HEK293 (cell line): ENCODE results near the gene SLC29A1.

Experiments
- CTCF ChIA-PET: fragments of 350-600 bp; formaldehyde crosslinking; extraction: SDS; loops from one replicate; lab custom pipeline; 2021; ENCODE audit warnings: antibody characterized with exemption; lab: Yijun Ruan, JAX
- POLR2A ChIA-PET: fragments of 300-600 bp; formaldehyde crosslinking; extraction: SDS; loops from one replicate; lab custom pipeline; 2020; ENCODE audit warnings: antibody characterized with exemption, inconsistent platforms; lab: Yijun Ruan, JAX
- H3K27ac ChIP-seq: fragments of 200-500 bp; sonication (Bioruptor generic); 2 replicates; pipeline ENCODE4 v1.5.1; 2014; ENCODE audit warnings: low read depth, low read length, control low read depth, inconsistent platforms; ENCODE audit errors: extremely low read depth
- H3K36me3 ChIP-seq, 2 experiments: fragments of 200-500 bp in 1 of 2; sonication (Bioruptor generic) in 1 of 2; 1 replicate in 1 of 2; 2 replicates in 1 of 2; pipeline ENCODE4 v1.5.1; 2014 to 2017; ENCODE audit warnings: inconsistent platforms in 2 of 2, low read length in 2 of 2; ENCODE audit not compliant: control insufficient read depth in 2 of 2, insufficient read depth in 1 of 2
- H3K4me1 ChIP-seq: fragments of 200-500 bp; sonication (Bioruptor generic); 2 replicates; pipeline ENCODE4 v1.5.1; 2014; ENCODE audit warnings: mild to moderate bottlenecking, low read length, inconsistent platforms; ENCODE audit not compliant: control insufficient read depth, insufficient read depth
- H3K4me3 ChIP-seq: 2 replicates; pipeline ENCODE4 v1.5.1; 2011; ENCODE audit warnings: low read depth, mild to moderate bottlenecking, control low read depth, low read length, moderate library complexity
- H3K9me3 ChIP-seq: fragments of 200-500 bp; sonication (Bioruptor generic); 2 replicates; pipeline ENCODE4 v1.5.1; 2014; ENCODE audit warnings: low read depth, low read length, inconsistent platforms; ENCODE audit not compliant: control insufficient read depth, insufficient read depth
- GLIS1 ChIP-seq: fragments of 450-650 bp; formaldehyde crosslinking; IDR thresholded peaks from 2 replicates; pipeline ENCODE4 v1.5.1; 2016; ENCODE audit warnings: missing biosample characterization, missing genetic modification characterization
- HOXD13 ChIP-seq: sonication (generic); formaldehyde crosslinking; IDR thresholded peaks from 2 replicates; pipeline ENCODE4 v1.8.0; 2022; ENCODE audit warnings: missing genetic modification reagents, borderline replicate concordance
- TCF7L2 ChIP-seq: IDR thresholded peaks from 2 replicates; pipeline ENCODE4 v1.6.1; 2011; ENCODE audit warnings: low read depth, mild to moderate bottlenecking, inconsistent platforms, low read length, moderate library complexity, borderline replicate concordance
- ZFHX2 ChIP-seq: fragments of 450-650 bp; formaldehyde crosslinking; conservative IDR thresholded peaks from 2 replicates; pipeline ENCODE4 v1.5.1; 2016; ENCODE audit warnings: missing biosample characterization, missing genetic modification characterization
- ZFP69B ChIP-seq: fragments of 450-650 bp; formaldehyde crosslinking; IDR thresholded peaks from 2 replicates; pipeline ENCODE4 v1.5.1; 2016; ENCODE audit warnings: missing biosample characterization, missing genetic modification characterization
- ZIC2 ChIP-seq: fragments of 450-650 bp; formaldehyde crosslinking; IDR thresholded peaks from 2 replicates; pipeline ENCODE4 v1.5.1; 2016; ENCODE audit warnings: missing biosample characterization, missing genetic modification characterization
- ZNF174 ChIP-seq: fragments of 450-650 bp; formaldehyde crosslinking; IDR thresholded peaks from 2 replicates; pipeline ENCODE4 v1.5.0; 2017; ENCODE audit warnings: missing biosample characterization, mild to moderate bottlenecking, missing genetic modification characterization
- ZNF2 ChIP-seq: fragments of 450-650 bp; formaldehyde crosslinking; IDR thresholded peaks from 2 replicates; pipeline ENCODE4 v1.5.1; 2016; ENCODE audit warnings: missing biosample characterization, missing genetic modification characterization
- ZNF248 ChIP-seq: fragments of 450-650 bp; formaldehyde crosslinking; IDR thresholded peaks from 2 replicates; pipeline ENCODE4 v1.5.1; 2017; ENCODE audit warnings: missing biosample characterization, missing genetic modification characterization
- ZNF350 ChIP-seq: fragments of 450-650 bp; formaldehyde crosslinking; IDR thresholded peaks from 2 replicates; pipeline ENCODE4 v1.5.0; 2017; ENCODE audit warnings: missing biosample characterization, mild to moderate bottlenecking, missing genetic modification characterization
- ZNF677 ChIP-seq: fragments of 450-650 bp; IDR thresholded peaks from 2 replicates; pipeline ENCODE4 v1.5.0; 2018; ENCODE audit warnings: missing biosample characterization, mild to moderate bottlenecking, missing genetic modification characterization, moderate library complexity
- ZNF692 ChIP-seq: fragments of 450-650 bp; formaldehyde crosslinking; IDR thresholded peaks from 2 replicates; pipeline ENCODE4 v1.5.1; 2016; ENCODE audit warnings: missing biosample characterization, missing genetic modification characterization
- ZNF768 ChIP-seq: fragments of 450-650 bp; formaldehyde crosslinking; IDR thresholded peaks from 2 replicates; pipeline ENCODE4 v1.5.1; 2018; ENCODE audit warnings: missing biosample characterization, mild to moderate bottlenecking, missing genetic modification characterization
- TF ChIP-seq, protein P1 (sequence below): fragments of 450-650 bp; formaldehyde crosslinking; IDR thresholded peaks from 2 replicates; pipeline ENCODE4 v1.5.1; 2016; ENCODE audit warnings: missing biosample characterization, missing genetic modification characterization
- TF ChIP-seq, protein P2 (sequence below): fragments of 450-650 bp; formaldehyde crosslinking; conservative IDR thresholded peaks from 2 replicates; pipeline ENCODE4 v1.5.1; 2016; ENCODE audit warnings: low read depth, missing biosample characterization, missing genetic modification characterization

The SLC29A1 gene

GRCh38 chr6:44276667-44277640 is 53.6 kb downstream of the SLC29A1 start:
- CTCF ChIA-PET = interaction anchor here (1.4 to 4.7 kb wide), 2 partner anchors 8 to 104 kb away, joined by 3 to 32 read pairs; partner anchors contain the start of gene TMEM151B
- H3K27ac ChIP-seq = no peak overlapping the region
- H3K4me1 ChIP-seq = no peaks in the 10 kb centered on the region
- POLR2A ChIA-PET = interaction anchor here (0.6 kb wide), 1 partner anchor 1330 kb away, joined by 4 read pairs; no protein-coding TSS in a partner anchor
- no peaks in the 10 kb centered on the region for H3K9me3 ChIP-seq
- no peak overlapping the region for H3K4me3 ChIP-seq
- TF ChIP-seq ZNF2 (no peak), ZFP69B (tag by site-specific recombination) (peak; percentile 83), ZNF350 (tag by site-specific recombination) (no peak), ZNF768 (tag by site-specific recombination) (no peak), ZNF677 (tag by site-specific recombination) (no peak), ZNF692 (tag by site-specific recombination) (peak; percentile 83), TCF7L2 (no peak), ZFHX2 (tag by site-specific recombination) (0 out of 2 replicates have a peak, but pooled peaks have one; percentile 10), ZNF248 (tag by site-specific recombination) (no peak), ZNF174 (no peak)
- TF ChIP-seq, protein P1, sequence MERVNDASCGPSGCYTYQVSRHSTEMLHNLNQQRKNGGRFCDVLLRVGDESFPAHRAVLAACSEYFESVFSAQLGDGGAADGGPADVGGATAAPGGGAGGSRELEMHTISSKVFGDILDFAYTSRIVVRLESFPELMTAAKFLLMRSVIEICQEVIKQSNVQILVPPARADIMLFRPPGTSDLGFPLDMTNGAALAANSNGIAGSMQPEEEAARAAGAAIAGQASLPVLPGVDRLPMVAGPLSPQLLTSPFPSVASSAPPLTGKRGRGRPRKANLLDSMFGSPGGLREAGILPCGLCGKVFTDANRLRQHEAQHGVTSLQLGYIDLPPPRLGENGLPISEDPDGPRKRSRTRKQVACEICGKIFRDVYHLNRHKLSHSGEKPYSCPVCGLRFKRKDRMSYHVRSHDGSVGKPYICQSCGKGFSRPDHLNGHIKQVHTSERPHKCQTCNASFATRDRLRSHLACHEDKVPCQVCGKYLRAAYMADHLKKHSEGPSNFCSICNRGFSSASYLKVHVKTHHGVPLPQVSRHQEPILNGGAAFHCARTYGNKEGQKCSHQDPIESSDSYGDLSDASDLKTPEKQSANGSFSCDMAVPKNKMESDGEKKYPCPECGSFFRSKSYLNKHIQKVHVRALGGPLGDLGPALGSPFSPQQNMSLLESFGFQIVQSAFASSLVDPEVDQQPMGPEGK = no peak
- H3K36me3 ChIP-seq = no peaks in the 10 kb centered on the region

- Histone ChIP-seq H3K27ac (no peak overlapping the region), H3K36me3 (no peaks in the 10 kb centered on the region), H3K4me1 (no peaks in the 10 kb centered on the region), H3K4me3 (no peak overlapping the region), H3K9me3 (no peaks in the 10 kb centered on the region)
- ChIA-PET POLR2A (interaction anchor here (0.6 to 1.6 kb wide), 2 partner anchors 9 to 1331 kb away, joined by 4 to 5 read pairs; no protein-coding TSS in a partner anchor), CTCF (interaction anchor here (0.6 to 4.7 kb wide), 5 partner anchors 9 to 105 kb away, joined by 3 to 32 read pairs (median 3); partner anchors contain the start of genes AARS2 and TMEM151B)
- TF ChIP-seq ZIC2 (peak; percentile 36), GLIS1 (peak; percentile 52; the same call in 1 of the 2 replicates), HOXD13 (CRISPR knock-in tag) (no peak)
- TF ChIP-seq, protein P2, sequence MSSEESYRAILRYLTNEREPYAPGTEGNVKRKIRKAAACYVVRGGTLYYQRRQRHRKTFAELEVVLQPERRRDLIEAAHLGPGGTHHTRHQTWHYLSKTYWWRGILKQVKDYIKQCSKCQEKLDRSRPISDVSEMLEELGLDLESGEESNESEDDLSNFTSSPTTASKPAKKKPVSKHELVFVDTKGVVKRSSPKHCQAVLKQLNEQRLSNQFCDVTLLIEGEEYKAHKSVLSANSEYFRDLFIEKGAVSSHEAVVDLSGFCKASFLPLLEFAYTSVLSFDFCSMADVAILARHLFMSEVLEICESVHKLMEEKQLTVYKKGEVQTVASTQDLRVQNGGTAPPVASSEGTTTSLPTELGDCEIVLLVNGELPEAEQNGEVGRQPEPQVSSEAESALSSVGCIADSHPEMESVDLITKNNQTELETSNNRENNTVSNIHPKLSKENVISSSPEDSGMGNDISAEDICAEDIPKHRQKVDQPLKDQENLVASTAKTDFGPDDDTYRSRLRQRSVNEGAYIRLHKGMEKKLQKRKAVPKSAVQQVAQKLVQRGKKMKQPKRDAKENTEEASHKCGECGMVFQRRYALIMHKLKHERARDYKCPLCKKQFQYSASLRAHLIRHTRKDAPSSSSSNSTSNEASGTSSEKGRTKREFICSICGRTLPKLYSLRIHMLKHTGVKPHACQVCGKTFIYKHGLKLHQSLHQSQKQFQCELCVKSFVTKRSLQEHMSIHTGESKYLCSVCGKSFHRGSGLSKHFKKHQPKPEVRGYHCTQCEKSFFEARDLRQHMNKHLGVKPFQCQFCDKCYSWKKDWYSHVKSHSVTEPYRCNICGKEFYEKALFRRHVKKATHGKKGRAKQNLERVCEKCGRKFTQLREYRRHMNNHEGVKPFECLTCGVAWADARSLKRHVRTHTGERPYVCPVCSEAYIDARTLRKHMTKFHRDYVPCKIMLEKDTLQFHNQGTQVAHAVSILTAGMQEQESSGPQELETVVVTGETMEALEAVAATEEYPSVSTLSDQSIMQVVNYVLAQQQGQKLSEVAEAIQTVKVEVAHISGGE (tag by site-specific recombination) = no peak
Measured at GRCh38 chr6:44277763-44278162, 54.4 kb downstream of the SLC29A1 start.
